GM12878 (cell line): Measurements from ENCODE around the gene LPIN1. TPM values are rescaled to one million over a fixed set of nuclear protein-coding genes. Genes with fewer than 3 reads are reported as not detected.

Experiments used
- ATAC-seq: fragments of 200-7000 bp; cut with Tn5 transposase; 3 replicates; pipeline ENCODE4 v1.9.1; 2020; ENCODE audit warnings: mild to moderate bottlenecking, moderate library complexity
- BruUV-seq: library from RNA; stranded (reverse); fragments of 400-500 nt; replicated peaks from 2 replicates; lab custom pipeline; 2021; lab: Mats Ljungman, UMichigan
- CTCF ChIA-PET: fragments of 300-600 bp; sonication (Branson Sonifier 250); formaldehyde crosslinking; extraction: SDS; loops from one replicate; lab custom pipeline; 2021; ENCODE audit warnings: inconsistent platforms; lab: Yijun Ruan, JAX
- POLR2A ChIA-PET: fragments of 350-600 bp; formaldehyde crosslinking; extraction: SDS; loops from one replicate; lab custom pipeline; 2021; ENCODE audit warnings: inconsistent platforms; lab: Charles Lee
- RAD21 ChIA-PET: fragments of 300-600 bp; sonication (Branson Sonifier 250); formaldehyde crosslinking; loops from one replicate; lab custom pipeline; 2023; ENCODE audit warnings: antibody characterized with exemption; ENCODE audit not compliant: unreplicated experiment; lab: Charles Lee
- SMC1A ChIA-PET: fragments of 300-600 bp; sonication (Branson Sonifier 250); formaldehyde crosslinking; loops from one replicate; lab custom pipeline; 2023; ENCODE audit not compliant: unreplicated experiment, uncharacterized antibody; lab: Charles Lee
- DNase-seq: peaks from one replicate; pipeline ENCODE4 v3.0.0-alpha.2; 2011; ENCODE audit warnings: low read depth, low spot score
- FAIRE-seq: peaks from 3 replicates; lab custom pipeline; 2011; peaks lifted over from hg19 to GRCh38; lab: Jason Lieb, UNC
- H2AFZ ChIP-seq: 2 replicates; pipeline ENCODE4 v1.6.0; 2011; ENCODE audit warnings: low read depth, low read length, control low read depth; ENCODE audit not compliant: control insufficient read depth
- H3K27ac ChIP-seq: 2 replicates; pipeline ENCODE4 v1.5.1; 2011; ENCODE audit warnings: control low read depth; ENCODE audit not compliant: control insufficient read depth, insufficient read depth
- H3K27me3 ChIP-seq, 2 experiments: replicated peaks in 1 of 2; 2 replicates each; pipeline versions ENCODE4 v1.6.0 to v1.6.1; 2011; ENCODE audit warnings: low read length in 1 of 2; ENCODE audit not compliant: control insufficient read depth in 2 of 2, insufficient read depth in 2 of 2
- H3K36me3 ChIP-seq, 2 experiments: 2 replicates each; pipeline ENCODE4 v1.5.1; 2011; ENCODE audit warnings: low read length in 1 of 2; ENCODE audit not compliant: control insufficient read depth in 2 of 2, insufficient read depth in 2 of 2
- H3K4me1 ChIP-seq: 2 replicates; pipeline ENCODE4 v1.6.1; 2011; ENCODE audit warnings: mild to moderate bottlenecking, low read length, moderate library complexity, mixed read lengths; ENCODE audit not compliant: control insufficient read depth, insufficient read depth
- H3K4me2 ChIP-seq: 2 replicates; pipeline ENCODE4 v1.6.0; 2011; ENCODE audit warnings: control low read depth; ENCODE audit not compliant: control insufficient read depth, insufficient read depth
- H3K4me3 ChIP-seq: fragments of 200-600 bp; sonication (generic); 2 replicates; pipeline ENCODE4 v1.5.1; 2016
- H3K79me2 ChIP-seq: 2 replicates; pipeline ENCODE4 v1.6.0; 2011; ENCODE audit warnings: low read length; ENCODE audit not compliant: control insufficient read depth, insufficient read depth
- H3K9ac ChIP-seq: 2 replicates; pipeline ENCODE4 v1.8.0; 2011; ENCODE audit warnings: low read length, control low read depth, mixed read lengths; ENCODE audit not compliant: control insufficient read depth, insufficient read depth
- H3K9me3 ChIP-seq: replicated peaks from 3 replicates; pipeline ENCODE4 v1.5.1; 2011; ENCODE audit warnings: mild to moderate bottlenecking, low read length; ENCODE audit not compliant: control insufficient read depth, insufficient read depth
- H4K20me1 ChIP-seq: 2 replicates; pipeline ENCODE4 v1.6.0; 2011; ENCODE audit not compliant: control insufficient read depth, insufficient read depth
- BCL3 ChIP-seq: IDR thresholded peaks from 2 replicates; pipeline ENCODE4 v1.6.1; 2011; ENCODE audit warnings: borderline replicate concordance, low read depth, mild to moderate bottlenecking, moderate library complexity, low read length; ENCODE audit not compliant: insufficient read depth, poor library complexity, severe bottlenecking
- NR2C2 ChIP-seq: IDR thresholded peaks from 2 replicates; pipeline ENCODE4 v1.6.1; 2011; ENCODE audit warnings: borderline replicate concordance, low read depth; ENCODE audit not compliant: control insufficient read depth, insufficient read length
- SMC3 ChIP-seq: IDR thresholded peaks from 2 replicates; pipeline ENCODE4 v1.6.1; 2011; ENCODE audit warnings: low read length, improper control_type of control experiment, borderline replicate concordance
- ZBED1 ChIP-seq: IDR thresholded peaks from 2 replicates; pipeline ENCODE4 v1.6.1; 2016; ENCODE audit warnings: borderline replicate concordance
- whole genome bisulfite sequencing: methylation state at CpG from one replicate; pipeline ENCODE4 v1.1.6; 2016; ENCODE audit warnings: low lambda C conversion rate; ENCODE audit not compliant: insufficient replicate concordance, insufficient coverage; ENCODE audit errors: missing lambda C conversion rate; 5-methylcytosine and 5-hydroxymethylcytosine counted together
- in situ Hi-C: fragments of 300-500 bp; cut with MboI; formaldehyde crosslinking; loops from 9 replicates; pipeline ENCODE4 v1.14.3; 2018; ENCODE audit warnings: mixed read lengths
- intact Hi-C: fragments of 100-400 bp; cut with micrococcal nuclease; formaldehyde crosslinking; loops from one replicate; pipeline ENCODE4 v1.14.2; 2022; ENCODE audit not compliant: unreplicated experiment
- polyA plus RNA-seq, 11 experiments: library from polyadenylated mRNA; depleted of rRNA in 4 of 11; unstranded in 6 of 11; stranded (reverse) in 5 of 11; fragments of >200 nt; fragmentation: Nextera tagmentation in 4 of 11; fragmentation: Illumina TruSeq in 1 of 11; extraction: Ambion mirVana in 4 of 11; extraction: Trizol in 1 of 11; gene quantifications; 1 replicate in 1 of 11; 2 replicates in 10 of 11; pipeline versions ENCODE4 v1.2.1 to v1.2.3, GENCODE V29; 2011 to 2016; ENCODE audit warnings: inconsistent platforms in 2 of 11, missing spikeins in 2 of 11, low read depth in 1 of 11
- total RNA-seq, 4 experiments: library from RNA; depleted of rRNA in 3 of 4; stranded (reverse); fragments of >200 nt in 3 of 4; fragmentation: Illumina TruSeq in 1 of 4; extraction: Trizol in 1 of 4; gene quantifications; 2 replicates each; pipeline versions ENCODE4 v1.2.1 to v1.2.3, GENCODE V29; 2013 to 2021
- TF ChIP-seq, protein P1 (sequence below): fragments of 450-650 bp; IDR thresholded peaks from 2 replicates; pipeline ENCODE4 v1.6.1; 2014; ENCODE audit warnings: mild to moderate bottlenecking

LPIN1 gene
- total and polyA plus RNA-seq, 10 of the 15 experiments (the other 5 are each of a cell fraction or from before 2014, with no cell fraction given): 18.8 to 82.5 (median 50.3) TPM

DNA sequence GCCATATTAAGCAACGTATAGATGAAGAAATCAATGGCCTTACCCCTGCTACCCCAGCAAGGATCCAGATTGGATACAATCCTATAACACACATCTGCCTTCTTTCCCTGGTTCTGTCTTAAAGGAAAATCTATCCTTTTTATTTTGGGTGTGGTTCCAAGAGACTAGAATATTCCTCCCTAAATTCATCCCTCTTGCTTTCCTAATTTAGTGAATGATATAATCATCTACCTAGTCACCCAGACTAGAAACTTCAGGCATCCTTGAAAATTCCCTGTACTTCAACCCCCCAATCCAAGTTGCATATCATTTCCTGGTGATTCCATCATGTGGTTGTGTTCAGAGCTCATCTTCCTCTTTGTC, 35.1 kb upstream of the LPIN1 start:
- CTCF ChIA-PET: interaction anchor here (1.2 kb wide), 1 partner anchor 16 kb away, joined by 3 read pairs; no protein-coding TSS in a partner anchor

More for the DNA sequence above, 35.1 kb upstream of the LPIN1 start:
- ChIA-PET SMC1A (interaction anchor here (1.6 kb wide), 1 partner anchor 69 kb away, joined by 3 read pairs; no protein-coding TSS in a partner anchor), RAD21 (no interaction called here), POLR2A (no interaction called here)
- 19% methylated on average over 1 of the region's 1 CpG for WGBS
- Histone ChIP-seq H3K9me3 (no peaks in the 10 kb centered on the region), H3K4me2 (no peak overlapping the region), H3K27me3 (peaks cover 2 to 4% of the 10 kb centered on the region in 2 experiments; a peak in 2 of 4 replicates), H3K4me1 (no peaks in the 10 kb centered on the region), H3K36me3 (no peaks in the 10 kb centered on the region), H3K4me3 (no peak overlapping the region), H3K27ac (no peak overlapping the region), H3K79me2 (no peaks in the 10 kb centered on the region)
- in situ Hi-C loops (no loop called here), intact Hi-C loops (no loop called here)
- ATAC-seq (no peak), DNase-seq (no peak), FAIRE-seq (no peak)
- BruUV-seq: no TSS peak
- TF ChIP-seq BCL3 (no peak), NR2C2 (no peak), SMC3 (no peak), ZBED1 (no peak)
- TF ChIP-seq, protein P1, sequence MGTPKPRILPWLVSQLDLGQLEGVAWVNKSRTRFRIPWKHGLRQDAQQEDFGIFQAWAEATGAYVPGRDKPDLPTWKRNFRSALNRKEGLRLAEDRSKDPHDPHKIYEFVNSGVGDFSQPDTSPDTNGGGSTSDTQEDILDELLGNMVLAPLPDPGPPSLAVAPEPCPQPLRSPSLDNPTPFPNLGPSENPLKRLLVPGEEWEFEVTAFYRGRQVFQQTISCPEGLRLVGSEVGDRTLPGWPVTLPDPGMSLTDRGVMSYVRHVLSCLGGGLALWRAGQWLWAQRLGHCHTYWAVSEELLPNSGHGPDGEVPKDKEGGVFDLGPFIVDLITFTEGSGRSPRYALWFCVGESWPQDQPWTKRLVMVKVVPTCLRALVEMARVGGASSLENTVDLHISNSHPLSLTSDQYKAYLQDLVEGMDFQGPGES: no peak
- TF ChIP-seq, all 136 proteins: peak for 0
- no peak overlapping the region for H2AFZ ChIP-seq
- no peaks in the 10 kb centered on the region for H4K20me1 ChIP-seq
- no peak overlapping the region for H3K9ac ChIP-seq
